Measurements from ENCODE around the gene KRTAP12-2. TPM values are rescaled to one million over a fixed set of nuclear protein-coding genes. Genes with fewer than 3 reads are reported as not detected.

Gene KRTAP12-2
- total and polyA plus RNA-seq, 9 donors = not detected

- Histone ChIP-seq H3K27me3 (no peaks in the 10 kb centered on the region), H3K4me3 (no peak overlapping the region), H3K27ac (no peak overlapping the region), H3K36me3 (no peaks in the 10 kb centered on the region), H3K4me1 (ENCODE audit: insufficient read depth) (no peaks in the 10 kb centered on the region), H3K9me3 (no peaks in the 10 kb centered on the region)
- no peak for DNase-seq
- no peak for TF ChIP-seq EP300 (IDR thresholded peaks at IDR 0.05)
- no peak for TF ChIP-seq POLR2A (IDR thresholded peaks at IDR 0.05)
- TF ChIP-seq CTCF (IDR thresholded peaks at IDR 0.05) = no peak
- 73 to 83% (median 76%) methylated on average over 5 of the region's 5 CpGs for WGBS, 3 donors
- intact Hi-C loops (cut with DNase I) = no loop called here
Measured at GRCh38 chr21:44658541-44658910, 8.2 kb downstream of the KRTAP12-2 start.

- H3K9me3 ChIP-seq = no peaks in the 10 kb centered on the region
- no peak within 1 kb of the TSS for H3K27ac ChIP-seq
- no peaks in the 10 kb centered on the region for H3K27me3 ChIP-seq
- intact Hi-C loops (cut with DNase I) = no loop called here
- no peak for TF ChIP-seq EP300 (IDR thresholded peaks at IDR 0.05)
- no peak for TF ChIP-seq CTCF (IDR thresholded peaks at IDR 0.05)
- TF ChIP-seq POLR2A (IDR thresholded peaks at IDR 0.05) = no peak
- WGBS, 3 donors = 75 to 77% (median 77%) methylated on average over 26 of the region's 26 CpGs
- no peak for DNase-seq
- no peak within 1 kb of the TSS for H3K4me3 ChIP-seq
- H3K4me1 ChIP-seq (ENCODE audit: insufficient read depth) = no peaks in the 10 kb centered on the region
- no peaks in the 10 kb centered on the region for H3K36me3 ChIP-seq
Measured at GRCh38 chr21:44657635-44658540, 8.8 kb downstream of the KRTAP12-2 start, which contains the start of gene KRTAP12-3. Gene KRTAP12-3, plus strand, starts transcription at chr21:44657932. Its CDS starts 48 bp downstream, at chr21:44657980.

- intact Hi-C loops (cut with DNase I) = no loop called here
- Histone ChIP-seq H3K4me3 (no peak overlapping the region), H3K27me3 (no peaks in the 10 kb centered on the region), H3K27ac (no peak overlapping the region), H3K4me1 (ENCODE audit: insufficient read depth) (no peaks in the 10 kb centered on the region), H3K36me3 (no peaks in the 10 kb centered on the region), H3K9me3 (no peaks in the 10 kb centered on the region)
- WGBS, 3 donors = 45 to 54% (median 48%) methylated on average over 1 of the region's 1 CpG
- TF ChIP-seq POLR2A (IDR thresholded peaks at IDR 0.05) (no peak), CTCF (IDR thresholded peaks at IDR 0.05) (no peak), EP300 (IDR thresholded peaks at IDR 0.05) (no peak)
- DNase-seq = no peak
Measured at GRCh38 chr21:44656868-44657267, 9.9 kb downstream of the KRTAP12-2 start.

GRCh38 chr21:44654576-44655175 lies 12.1 kb downstream of the KRTAP12-2 start, which contains the start of gene KRTAP12-4:
Gene KRTAP12-4, minus strand, starts transcription at chr21:44654659. Its CDS starts 45 bp downstream, at chr21:44654614.
- Histone ChIP-seq H3K27ac (no peak within 1 kb of the TSS), H3K36me3 (no peaks in the 10 kb centered on the region), H3K4me3 (no peak within 1 kb of the TSS), H3K9me3 (no peaks in the 10 kb centered on the region), H3K27me3 (no peaks in the 10 kb centered on the region), H3K4me1 (ENCODE audit: insufficient read depth) (no peaks in the 10 kb centered on the region)
- DNase-seq = no peak
- intact Hi-C loops (cut with DNase I) = no loop called here
- WGBS, 3 donors = 67 to 81% (median 80%) methylated on average over 9 of the region's 9 CpGs
- TF ChIP-seq CTCF (IDR thresholded peaks at IDR 0.05) (no peak), EP300 (IDR thresholded peaks at IDR 0.05) (no peak), POLR2A (IDR thresholded peaks at IDR 0.05) (no peak)
